Vagina (tissue), 2 donors: ENCODE measurements around the gene ZNF467.

Source experiments
- CTCF ChIP-seq, 3 experiments: fragments of 450-650 bp in 2 of 3; fragments of 200-600 bp in 1 of 3; sonication (generic) in 1 of 3; IDR thresholded peaks; one replicate each; pipeline ENCODE4 v1.5.1; 2017 to 2019; ENCODE audit warnings: antibody characterized with exemption in 3 of 3, mild to moderate bottlenecking in 2 of 3, moderate library complexity in 2 of 3
- POLR2A ChIP-seq, 2 donors: fragments of 450-650 bp; IDR thresholded peaks; one replicate each; pipeline ENCODE4 v1.6.1; 2017; ENCODE audit warnings: antibody characterized with exemption in 2 of 2, mild to moderate bottlenecking in 2 of 2, moderate library complexity in 2 of 2
- POLR2AphosphoS5 ChIP-seq, 2 donors: sonication (generic); formaldehyde crosslinking; IDR thresholded peaks; one replicate each; pipeline ENCODE4 v1.9.0; 2017; ENCODE audit warnings: antibody characterized with exemption in 2 of 2, mild to moderate bottlenecking in 2 of 2, low read depth in 1 of 2; ENCODE audit not compliant: insufficient read depth in 1 of 2

- no peak for TF ChIP-seq POLR2A (IDR thresholded peaks at IDR 0.05)
- no peak for TF ChIP-seq POLR2AphosphoS5 (IDR thresholded peaks at IDR 0.05; ENCODE audit: insufficient read depth in 1 of 2, low read depth in 1 of 2)
- TF ChIP-seq CTCF (IDR thresholded peaks at IDR 0.05): no peak
Measured at GRCh38 chr7:149765399-149766121, 7.8 kb downstream of the ZNF467 start.
